Neuron (in vitro differentiated cells): Measurements from ENCODE around the gene GNAS.

Source experiments
- H2AFZ ChIP-seq: one replicate; pipeline ENCODE4 v1.6.1; 2013; ENCODE audit warnings: low read depth, mild to moderate bottlenecking, inconsistent platforms, low read length, moderate library complexity
- H3K27me3 ChIP-seq: one replicate; pipeline ENCODE4 v1.6.1; 2013; ENCODE audit warnings: low read length; ENCODE audit not compliant: insufficient read depth
- H3K36me3 ChIP-seq: one replicate; pipeline ENCODE4 v1.6.1; 2013; ENCODE audit warnings: low read length; ENCODE audit not compliant: insufficient read depth
- H3K4me1 ChIP-seq: one replicate; pipeline ENCODE4 v1.6.1; 2013; ENCODE audit warnings: low read length; ENCODE audit not compliant: insufficient read depth
- H3K4me3 ChIP-seq: 2 replicates; pipeline ENCODE4 v1.5.1; 2013; ENCODE audit warnings: mild to moderate bottlenecking, low read length, moderate library complexity
- H3K9me3 ChIP-seq: one replicate; pipeline ENCODE4 v1.6.1; 2013; ENCODE audit warnings: low read length

Gene GNAS

GRCh38 chr20:58851221-58851968 lies 1.1 kb upstream of the GNAS start:
- H3K4me1 ChIP-seq: peaks cover 3% of the 10 kb centered on the region
- H3K36me3 ChIP-seq: no peaks in the 10 kb centered on the region
- H3K27me3 ChIP-seq: peaks cover 81% of the 10 kb centered on the region
- peaks cover 8% of the 10 kb centered on the region for H3K9me3 ChIP-seq
- H3K4me3 ChIP-seq: no peak overlapping the region
- no peak overlapping the region for H2AFZ ChIP-seq

- Histone ChIP-seq H3K4me1 (peaks cover 3% of the 10 kb centered on the region), H3K27me3 (peaks cover 81% of the 10 kb centered on the region), H3K4me3 (peak overlapping the region; percentile 26), H3K36me3 (no peaks in the 10 kb centered on the region), H3K9me3 (peaks cover 8% of the 10 kb centered on the region), H2AFZ (no peak overlapping the region)
Measured at GRCh38 chr20:58851969-58852458, 502 bp upstream of the GNAS start.

DNA sequence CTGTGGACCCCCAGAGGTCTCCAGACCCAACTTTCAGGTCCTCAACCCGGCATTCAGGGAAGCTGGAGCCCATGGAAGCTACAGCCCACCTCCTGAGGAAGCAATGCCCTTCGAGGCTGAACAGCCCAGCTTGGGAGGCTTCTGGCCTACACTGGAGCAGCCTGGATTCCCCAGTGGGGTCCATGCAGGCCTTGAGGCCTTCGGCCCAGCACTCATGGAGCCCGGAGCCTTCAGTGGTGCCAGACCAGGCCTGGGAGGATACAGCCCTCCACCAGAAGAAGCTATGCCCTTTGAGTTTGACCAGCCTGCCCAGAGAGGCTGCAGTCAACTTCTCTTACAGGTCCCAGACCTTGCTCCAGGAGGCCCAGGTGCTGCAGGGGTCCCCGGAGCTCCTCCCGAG lies 950 bp downstream of the GNAS start:
- no peak overlapping the region for H2AFZ ChIP-seq
- peaks cover 3% of the 10 kb centered on the region for H3K4me1 ChIP-seq
- H3K4me3 ChIP-seq: no peak overlapping the region
- peaks cover 8% of the 10 kb centered on the region for H3K9me3 ChIP-seq
- H3K27me3 ChIP-seq: peaks cover 79% of the 10 kb centered on the region
- H3K36me3 ChIP-seq: no peaks in the 10 kb centered on the region

DNA sequence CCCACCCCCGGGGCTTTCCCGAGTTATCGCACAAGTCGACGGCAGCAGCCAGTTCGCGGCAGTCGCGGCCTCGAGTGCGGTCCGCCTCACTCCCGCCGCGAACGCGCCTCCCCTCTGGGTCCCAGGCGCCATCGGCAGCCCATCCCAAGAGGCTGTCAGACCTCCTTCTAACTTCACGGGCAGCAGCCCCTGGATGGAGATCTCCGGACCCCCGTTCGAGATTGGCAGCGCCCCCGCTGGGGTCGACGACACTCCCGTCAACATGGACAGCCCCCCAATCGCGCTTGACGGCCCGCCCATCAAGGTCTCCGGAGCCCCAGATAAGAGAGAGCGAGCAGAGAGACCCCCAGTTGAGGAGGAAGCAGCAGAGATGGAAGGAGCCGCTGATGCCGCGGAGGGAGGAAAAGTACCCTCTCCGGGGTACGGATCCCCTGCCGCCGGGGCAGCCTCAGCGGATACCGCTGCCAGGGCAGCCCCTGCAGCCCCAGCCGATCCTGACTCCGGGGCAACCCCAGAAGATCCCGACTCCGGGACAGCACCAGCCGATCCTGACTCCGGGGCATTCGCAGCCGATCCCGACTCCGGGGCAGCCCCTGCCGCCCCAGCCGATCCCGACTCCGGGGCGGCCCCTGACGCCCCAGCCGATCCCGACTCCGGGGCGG lies 1.6 kb downstream of the GNAS start:
- peaks cover 77% of the 10 kb centered on the region for H3K27me3 ChIP-seq
- H2AFZ ChIP-seq: no peak overlapping the region
- no peaks in the 10 kb centered on the region for H3K36me3 ChIP-seq
- H3K9me3 ChIP-seq: peaks cover 8% of the 10 kb centered on the region
- H3K4me3 ChIP-seq: no peak overlapping the region
- peaks cover 3% of the 10 kb centered on the region for H3K4me1 ChIP-seq

GRCh38 chr20:58854638-58855471 lies 2.3 kb downstream of the GNAS start:
- Histone ChIP-seq H3K9me3 (peaks cover 8% of the 10 kb centered on the region), H3K27me3 (peaks cover 72% of the 10 kb centered on the region), H3K4me1 (peaks cover 3% of the 10 kb centered on the region), H2AFZ (no peak overlapping the region), H3K4me3 (no peak overlapping the region), H3K36me3 (no peaks in the 10 kb centered on the region)

GRCh38 chr20:58855506-58856389 lies 3.2 kb downstream of the GNAS start:
- Histone ChIP-seq H3K27me3 (peaks cover 73% of the 10 kb centered on the region), H3K9me3 (peaks cover 8% of the 10 kb centered on the region), H3K36me3 (no peaks in the 10 kb centered on the region), H3K4me3 (no peak overlapping the region), H2AFZ (no peak overlapping the region), H3K4me1 (peaks cover 3% of the 10 kb centered on the region)

DNA sequence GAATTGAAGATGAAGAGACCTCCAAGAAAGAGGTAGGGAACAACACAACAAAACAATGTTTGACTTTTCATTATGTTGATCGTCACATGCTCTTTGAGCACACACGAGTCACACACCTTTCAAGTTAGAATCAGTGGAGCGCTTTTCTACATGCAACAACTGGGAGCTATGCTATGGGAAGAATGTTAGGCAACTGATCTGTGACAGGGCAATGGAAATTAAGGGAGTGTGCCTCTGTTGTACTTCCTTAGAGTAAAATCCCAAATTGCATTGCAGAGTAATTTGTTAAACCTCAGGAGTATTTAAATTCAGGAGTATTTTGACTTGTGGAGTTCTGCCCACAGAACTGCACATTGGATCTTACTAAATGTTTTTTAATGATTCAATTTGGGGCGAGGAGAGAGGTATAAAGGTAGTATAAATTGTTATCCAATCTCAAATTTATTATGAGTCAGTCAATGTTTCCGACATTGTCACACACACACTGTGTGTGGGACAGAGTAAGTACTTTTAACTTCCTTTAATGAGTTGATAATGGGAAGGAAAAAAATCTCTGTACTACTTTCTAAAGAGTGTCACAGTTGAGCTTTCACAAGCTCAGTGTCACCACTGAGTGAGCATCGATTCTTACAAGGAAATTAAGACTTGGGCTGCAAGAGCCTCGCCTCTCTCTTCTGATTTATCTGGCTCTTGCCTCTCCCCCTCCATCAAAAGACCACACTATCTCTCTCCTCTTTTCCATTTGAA lies 10.7 kb downstream of the GNAS start:
- Histone ChIP-seq H3K4me1 (no peaks in the 10 kb centered on the region), H3K4me3 (no peak overlapping the region), H3K36me3 (no peaks in the 10 kb centered on the region), H3K27me3 (peaks cover 15% of the 10 kb centered on the region), H3K9me3 (no peaks in the 10 kb centered on the region), H2AFZ (no peak overlapping the region)

DNA sequence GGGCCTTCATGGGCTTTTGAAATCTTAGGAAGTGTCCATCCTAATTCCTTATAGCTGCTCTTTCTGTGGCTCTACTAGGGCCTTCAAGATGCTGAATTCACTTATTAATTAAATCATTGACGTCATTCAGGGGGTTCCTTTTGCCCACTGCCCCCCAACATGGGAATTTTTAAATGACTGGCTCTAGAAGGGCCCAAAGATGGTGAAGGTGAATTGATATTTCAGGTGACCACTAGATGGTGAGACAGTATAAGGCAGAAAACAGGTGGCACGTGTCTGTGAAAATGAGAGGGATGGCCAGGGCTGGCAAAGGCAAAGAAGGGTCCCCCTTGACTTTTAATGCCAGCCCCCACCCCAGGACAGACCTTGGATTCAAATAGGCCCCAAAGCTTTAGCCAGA lies 11.8 kb downstream of the GNAS start:
- Histone ChIP-seq H3K36me3 (no peaks in the 10 kb centered on the region), H2AFZ (no peak overlapping the region), H3K4me1 (peaks cover 4% of the 10 kb centered on the region), H3K27me3 (peaks cover 14% of the 10 kb centered on the region), H3K9me3 (no peaks in the 10 kb centered on the region), H3K4me3 (no peak overlapping the region)

GRCh38 chr20:58865843-58866242 lies 13.3 kb downstream of the GNAS start:
- H3K4me3 ChIP-seq: no peak overlapping the region
- no peaks in the 10 kb centered on the region for H3K9me3 ChIP-seq
- no peaks in the 10 kb centered on the region for H3K36me3 ChIP-seq
- peaks cover 8% of the 10 kb centered on the region for H3K27me3 ChIP-seq
- H3K4me1 ChIP-seq: peaks cover 4% of the 10 kb centered on the region
- no peak overlapping the region for H2AFZ ChIP-seq

- Histone ChIP-seq H3K4me3 (no peak overlapping the region), H3K4me1 (peaks cover 4% of the 10 kb centered on the region), H3K27me3 (peaks cover 4% of the 10 kb centered on the region), H3K36me3 (no peaks in the 10 kb centered on the region), H3K9me3 (no peaks in the 10 kb centered on the region), H2AFZ (no peak overlapping the region)
Measured at GRCh38 chr20:58867211-58867610, 14.7 kb downstream of the GNAS start.

DNA sequence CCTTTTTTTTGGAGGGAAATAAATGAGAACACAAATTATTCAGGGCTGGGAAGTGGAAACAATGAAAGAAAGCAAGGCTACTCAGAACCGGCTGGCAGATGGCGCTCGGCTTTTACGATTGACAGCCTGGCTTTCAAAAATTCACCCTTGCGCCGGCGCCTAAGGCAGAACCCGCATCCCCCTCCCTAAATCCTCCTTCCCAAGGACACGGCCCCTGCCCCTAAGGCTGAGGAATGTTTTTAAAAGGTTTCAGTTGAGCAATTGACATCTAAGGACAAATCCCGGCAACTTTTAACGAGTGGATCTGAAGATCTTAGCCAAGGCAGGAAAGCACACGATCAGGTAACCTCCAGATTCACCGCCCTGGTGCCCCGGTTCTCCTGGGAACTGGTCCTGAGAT lies 16.3 kb downstream of the GNAS start:
- Histone ChIP-seq H3K27me3 (peaks cover under 1% of the 10 kb centered on the region), H3K36me3 (no peaks in the 10 kb centered on the region), H3K9me3 (no peaks in the 10 kb centered on the region), H2AFZ (no peak overlapping the region), H3K4me3 (no peak overlapping the region), H3K4me1 (peaks cover 4% of the 10 kb centered on the region)
